Prostate gland (tissue), 1 donor: ENCODE measurements around the gene PDGFRB.

Experiments used
- POLR2A ChIP-seq: fragments of 450-650 bp; IDR thresholded peaks from one replicate; pipeline ENCODE4 v1.6.1; 2016; ENCODE audit warnings: antibody characterized with exemption, mild to moderate bottlenecking
- POLR2AphosphoS5 ChIP-seq: sonication (generic); formaldehyde crosslinking; IDR thresholded peaks from one replicate; pipeline ENCODE4 v1.6.1; 2017; ENCODE audit warnings: antibody characterized with exemption

- TF ChIP-seq POLR2A = no peak
- no peak for TF ChIP-seq POLR2AphosphoS5
Observed at GRCh38 chr5:150118561-150119229, 37.0 kb downstream of the PDGFRB start.
